Esophagus muscularis mucosa (tissue), 4 donors: ENCODE data around the gene MT3.

Source experiments
- CTCF ChIP-seq, 3 experiments: fragments of 200-600 bp in 2 of 3; fragments of 450-650 bp in 1 of 3; sonication (generic) in 2 of 3; IDR thresholded peaks; one replicate each; pipeline ENCODE4 v1.5.1; 2017 to 2019; ENCODE audit warnings: antibody characterized with exemption in 3 of 3, mild to moderate bottlenecking in 2 of 3, moderate library complexity in 1 of 3
- EP300 ChIP-seq: sonication (generic); formaldehyde crosslinking; IDR thresholded peaks from one replicate; pipeline ENCODE4 v1.6.1; 2017; ENCODE audit warnings: antibody characterized with exemption
- POLR2AphosphoS5 ChIP-seq, 2 donors: sonication (generic); formaldehyde crosslinking; IDR thresholded peaks; one replicate each; pipeline ENCODE4 v1.6.1; 2017; ENCODE audit warnings: antibody characterized with exemption in 2 of 2

DNA sequence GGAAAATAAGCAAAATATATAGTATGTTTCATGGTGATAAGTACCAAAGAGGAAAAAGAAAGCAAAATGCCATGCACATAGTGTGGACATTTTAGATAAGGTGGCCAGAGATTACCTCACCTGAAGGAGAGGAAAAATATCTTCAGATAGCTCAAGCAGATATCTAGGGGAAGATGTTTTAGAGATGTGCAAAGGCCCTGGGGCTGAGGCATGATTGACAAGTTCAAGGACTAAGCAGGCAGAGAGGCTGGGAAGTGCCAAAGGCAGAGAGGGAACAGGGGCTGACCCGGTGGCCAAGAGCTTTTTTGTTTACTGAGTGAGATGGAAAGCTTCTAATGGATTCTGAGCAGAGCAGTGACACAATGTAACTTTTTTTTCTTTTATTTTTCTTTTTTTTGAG is 28.9 kb upstream of the MT3 start:
- TF ChIP-seq CTCF (IDR thresholded peaks at IDR 0.05) (no peak), POLR2AphosphoS5 (IDR thresholded peaks at IDR 0.05) (no peak), EP300 (no peak)
